DND-41 (cell line): Measurements from ENCODE around the gene EIF4E1B.

ENCODE experiments used
- ATAC-seq: fragments of 200-7000 bp; cut with Tn5 transposase; 3 replicates; pipeline ENCODE4 v1.9.1; 2021; ENCODE audit warnings: low read depth; ENCODE audit not compliant: insufficient read depth
- DNase-seq: peaks from one replicate; pipeline ENCODE4 v3.0.0-alpha.2; 2020
- H2AFZ ChIP-seq: 2 replicates; pipeline ENCODE4 v1.6.0; 2012; ENCODE audit warnings: low read depth, low read length
- H3K27ac ChIP-seq: 2 replicates; pipeline ENCODE4 v1.5.1; 2012; ENCODE audit warnings: low read length, inconsistent platforms
- H3K27me3 ChIP-seq: fragments of 200-600 bp; sonication (generic); 2 replicates; pipeline ENCODE4 v1.6.0; 2012; ENCODE audit warnings: low read length, mild to moderate bottlenecking, inconsistent platforms; ENCODE audit not compliant: insufficient read depth, poor library complexity
- H3K36me3 ChIP-seq: 2 replicates; pipeline ENCODE4 v1.5.1; 2012; ENCODE audit warnings: low read length, inconsistent platforms; ENCODE audit not compliant: insufficient read depth
- H3K4me1 ChIP-seq: 2 replicates; pipeline ENCODE4 v1.5.1; 2012; ENCODE audit warnings: mild to moderate bottlenecking, low read length; ENCODE audit not compliant: insufficient read depth
- H3K4me2 ChIP-seq: 2 replicates; pipeline ENCODE4 v1.6.0; 2012; ENCODE audit warnings: mild to moderate bottlenecking, moderate library complexity, low read length, inconsistent platforms; ENCODE audit not compliant: insufficient read depth
- H3K4me3 ChIP-seq, 2 experiments: fragments of 200-600 bp in 1 of 2; shearing (Covaris generic) in 1 of 2; 2 replicates each; pipeline ENCODE4 v1.5.1; 2012 to 2016; ENCODE audit warnings: inconsistent platforms in 2 of 2, low read length in 2 of 2, mild to moderate bottlenecking in 2 of 2, low read depth in 1 of 2, moderate library complexity in 1 of 2
- H3K79me2 ChIP-seq: 2 replicates; pipeline ENCODE4 v1.6.0; 2012; ENCODE audit warnings: low read length, inconsistent platforms; ENCODE audit not compliant: insufficient read depth
- H3K9ac ChIP-seq: 2 replicates; pipeline ENCODE4 v1.6.0; 2012; ENCODE audit warnings: low read depth, mild to moderate bottlenecking, inconsistent platforms, low read length, moderate library complexity
- H3K9me3 ChIP-seq: 2 replicates; pipeline ENCODE4 v1.5.1; 2012; ENCODE audit warnings: low read length, moderate library complexity, mild to moderate bottlenecking, inconsistent platforms; ENCODE audit not compliant: insufficient read depth, severe bottlenecking
- H4K20me1 ChIP-seq: 2 replicates; pipeline ENCODE4 v1.6.0; 2012; ENCODE audit warnings: low read length; ENCODE audit not compliant: insufficient read depth
- CTCF ChIP-seq: IDR thresholded peaks from 2 replicates; pipeline ENCODE4 v1.5.1; 2012; ENCODE audit warnings: borderline replicate concordance, low read length, moderate library complexity, mild to moderate bottlenecking; ENCODE audit not compliant: poor library complexity, severe bottlenecking; ENCODE audit errors: extremely low read depth
- EZH2 ChIP-seq: IDR thresholded peaks from 3 replicates; pipeline ENCODE4 v1.6.1; 2012; ENCODE audit warnings: borderline replicate concordance, low read depth, mild to moderate bottlenecking, moderate library complexity, low read length, inconsistent platforms; ENCODE audit not compliant: severe bottlenecking

EIF4E1B gene

GRCh38 chr5:176682016-176682531 is 51.6 kb downstream of the EIF4E1B start:
- no peaks in the 10 kb centered on the region; the same call in 1 of the 2 replicates for H4K20me1 ChIP-seq
- H3K27ac ChIP-seq = no peak overlapping the region
- H3K4me3 ChIP-seq = no peak overlapping the region
- no peak overlapping the region for H2AFZ ChIP-seq
- no peak for ATAC-seq
- H3K9me3 ChIP-seq = no peaks in the 10 kb centered on the region
- H3K9ac ChIP-seq = no peak overlapping the region
- no peaks in the 10 kb centered on the region for H3K79me2 ChIP-seq
- H3K4me1 ChIP-seq = no peaks in the 10 kb centered on the region
- no peak for TF ChIP-seq EZH2
- TF ChIP-seq CTCF = no peak
- no peak overlapping the region for H3K4me2 ChIP-seq
- H3K27me3 ChIP-seq = peaks cover 12% of the 10 kb centered on the region
- no peaks in the 10 kb centered on the region for H3K36me3 ChIP-seq
- DNase-seq = no peak

DNA sequence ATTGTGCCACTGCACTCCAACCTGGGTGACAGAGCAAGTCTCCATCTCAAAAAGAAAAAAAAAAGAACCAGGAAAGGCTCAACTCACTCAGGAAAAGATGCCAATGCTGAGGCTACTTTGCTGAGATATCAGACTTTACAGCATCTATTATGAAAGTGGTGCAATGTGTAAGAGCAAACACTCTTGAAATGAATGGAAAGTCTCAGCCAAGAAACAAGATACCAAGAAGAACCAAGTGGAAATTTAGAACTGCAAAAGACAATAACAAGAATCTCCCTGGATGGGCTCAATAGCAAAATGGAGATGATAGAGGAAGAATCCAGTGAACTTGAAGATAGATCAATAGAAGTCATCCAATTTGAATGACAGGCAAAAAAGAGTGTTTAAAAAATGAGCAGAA is 54.5 kb downstream of the EIF4E1B start:
- Histone ChIP-seq H3K36me3 (no peaks in the 10 kb centered on the region), H4K20me1 (no peaks in the 10 kb centered on the region; the same call in 1 of the 2 replicates), H3K4me3 (no peak overlapping the region), H3K27ac (no peak overlapping the region), H3K9ac (no peak overlapping the region), H3K9me3 (peaks cover 2% of the 10 kb centered on the region), H3K4me2 (no peak overlapping the region), H3K79me2 (no peaks in the 10 kb centered on the region), H2AFZ (no peak overlapping the region), H3K4me1 (no peaks in the 10 kb centered on the region), H3K27me3 (peaks cover 10% of the 10 kb centered on the region)
- no peak for DNase-seq
- no peak for ATAC-seq
- TF ChIP-seq CTCF = no peak
- TF ChIP-seq EZH2 = no peak

GRCh38 chr5:176687247-176687646 is 56.8 kb downstream of the EIF4E1B start:
- ATAC-seq (no peak), DNase-seq (no peak)
- Histone ChIP-seq H3K36me3 (no peaks in the 10 kb centered on the region), H4K20me1 (no peaks in the 10 kb centered on the region; the same call in 1 of the 2 replicates), H3K9me3 (peaks cover 2% of the 10 kb centered on the region), H3K4me2 (no peak overlapping the region), H3K79me2 (no peaks in the 10 kb centered on the region), H3K27me3 (peaks cover 23% of the 10 kb centered on the region), H3K27ac (no peak overlapping the region), H3K4me1 (no peaks in the 10 kb centered on the region), H2AFZ (no peak overlapping the region), H3K4me3 (no peak overlapping the region), H3K9ac (no peak overlapping the region)
- no peak for TF ChIP-seq CTCF

DNA sequence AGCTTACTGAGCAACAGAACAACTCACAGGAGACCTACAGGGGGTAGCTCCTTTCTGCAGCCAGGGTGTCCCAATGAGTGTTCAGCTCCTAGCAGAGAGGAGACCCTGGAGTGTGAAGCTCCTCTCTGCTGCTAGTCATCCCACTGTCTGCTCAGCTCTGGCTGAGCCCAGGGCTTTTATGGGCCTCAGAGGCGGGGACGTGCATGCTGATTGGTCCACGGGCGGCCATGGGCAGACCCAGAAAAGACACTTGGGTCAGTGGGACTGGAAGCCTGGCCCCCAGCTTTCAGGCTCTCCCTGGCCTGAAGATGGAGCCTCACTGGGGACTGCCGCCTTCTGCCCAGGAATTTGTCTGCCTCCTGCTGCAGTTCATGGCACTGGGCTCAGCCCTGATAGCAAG is 57.4 kb downstream of the EIF4E1B start:
- Histone ChIP-seq H3K9me3 (peaks cover 2% of the 10 kb centered on the region), H3K36me3 (no peaks in the 10 kb centered on the region), H3K27me3 (peaks cover 23% of the 10 kb centered on the region), H3K4me3 (no peak overlapping the region), H2AFZ (no peak overlapping the region), H3K4me1 (no peaks in the 10 kb centered on the region), H3K27ac (no peak overlapping the region), H3K4me2 (no peak overlapping the region), H3K9ac (no peak overlapping the region), H4K20me1 (no peaks in the 10 kb centered on the region), H3K79me2 (no peaks in the 10 kb centered on the region)
- no peak for ATAC-seq
- no peak for DNase-seq
- TF ChIP-seq EZH2 = no peak
